Non-pigmented ciliary epithelial cell (primary cell): ENCODE measurements around the gene ORAI3.
"Not testable (repeated sequence)": the region's sequence is repeated elsewhere in the genome, so short reads cannot be mapped to it uniquely, and the experiment has no call there.

Source experiments
- DNase-seq: peaks from one replicate; pipeline ENCODE4 v3.0.0-alpha.2; 2010; ENCODE audit warnings: low read depth

The ORAI3 gene

DNA sequence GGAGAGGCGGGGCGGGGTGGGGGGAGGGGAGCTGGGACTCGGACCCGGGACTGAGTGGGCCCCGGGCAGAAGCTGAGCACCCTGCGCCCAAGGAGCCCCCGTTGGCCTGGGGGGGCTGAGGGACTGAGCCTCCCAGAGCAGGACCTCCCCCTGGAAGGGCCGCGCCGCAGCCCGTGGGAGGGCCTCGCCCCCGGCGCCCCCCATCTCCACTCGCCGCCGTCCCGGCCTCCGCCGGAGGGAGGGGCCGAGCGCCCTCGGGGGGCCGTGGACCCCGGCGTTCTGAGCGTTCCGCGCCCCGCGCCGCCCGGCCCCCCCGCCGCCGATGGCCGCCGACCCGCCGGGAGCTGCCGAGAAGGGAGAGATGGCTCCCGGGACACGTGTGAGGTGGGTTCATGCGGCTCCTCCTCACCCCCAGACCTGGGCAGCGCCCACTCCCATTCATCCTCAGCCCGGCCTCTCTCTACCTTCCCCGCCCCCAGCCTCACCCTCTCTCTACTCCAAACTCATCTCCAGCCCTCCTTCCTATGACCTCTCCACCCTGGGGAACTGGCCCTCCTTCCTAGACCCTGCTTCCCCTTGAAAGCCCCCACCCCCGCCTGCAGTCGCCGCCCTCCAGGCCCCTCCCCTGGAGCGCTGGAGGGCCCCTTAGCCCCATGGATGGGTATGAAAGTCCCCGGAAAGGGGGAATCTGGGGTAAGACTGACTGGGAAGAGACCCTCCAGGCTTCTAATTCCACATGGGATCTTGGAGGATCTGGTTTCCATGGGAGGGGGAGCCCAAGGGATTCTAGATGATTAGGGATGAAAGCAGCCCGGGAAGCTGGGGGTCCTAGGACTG is 24.6 kb upstream of the ORAI3 start:
- no peak for DNase-seq

DNA sequence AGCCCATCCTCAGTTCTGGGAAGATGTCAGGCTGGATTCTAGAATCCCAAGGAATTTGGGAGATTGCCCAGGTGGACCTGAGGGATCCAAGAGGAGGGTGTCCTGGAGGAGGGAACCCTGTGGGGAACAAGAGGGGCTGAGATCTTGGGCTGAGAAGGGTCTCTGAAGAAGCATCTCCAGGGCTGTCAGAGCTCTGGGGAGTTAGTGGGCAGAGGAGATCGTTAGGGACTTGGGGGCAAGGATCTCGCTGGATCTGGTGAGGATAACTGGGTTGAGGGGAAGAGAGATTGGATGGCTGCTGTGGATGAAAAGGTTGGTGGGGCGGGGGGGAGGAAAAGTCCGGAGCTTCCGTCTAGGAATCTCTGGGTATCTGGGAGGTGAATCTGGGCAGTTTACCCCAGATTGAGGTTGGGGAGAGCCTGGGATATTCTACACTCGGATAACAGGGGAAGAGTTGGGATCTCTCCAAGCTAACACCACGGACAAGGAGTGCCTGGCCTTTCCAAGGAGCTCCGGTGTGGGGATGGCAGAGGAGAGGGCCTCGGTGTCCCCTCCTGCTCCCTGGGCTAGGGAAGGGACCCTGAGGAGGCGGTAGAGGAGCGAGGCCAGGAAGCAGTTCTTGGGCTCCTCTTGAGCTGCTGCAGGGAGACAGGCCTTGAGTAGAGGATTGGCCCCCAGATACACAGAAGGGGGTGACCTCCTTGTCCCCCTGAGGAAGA is 23.8 kb upstream of the ORAI3 start:
- DNase-seq, result no peak

DNA sequence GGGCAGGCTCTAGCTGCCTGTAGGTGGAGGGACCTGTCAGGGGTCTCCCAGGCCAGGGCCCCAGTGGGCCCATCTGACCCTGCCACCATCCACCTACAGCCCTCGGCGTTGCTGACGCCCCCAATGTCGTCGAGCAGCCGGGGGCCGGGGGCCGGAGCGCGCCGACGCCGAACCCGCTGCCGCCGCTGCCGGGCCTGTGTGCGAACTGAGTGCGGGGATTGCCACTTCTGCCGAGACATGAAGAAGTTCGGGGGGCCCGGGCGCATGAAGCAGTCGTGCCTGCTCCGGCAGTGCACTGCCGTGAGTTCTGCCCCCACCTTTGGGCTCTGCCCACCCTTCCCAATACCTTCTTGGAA is 23.3 kb upstream of the ORAI3 start:
- no peak for DNase-seq

DNA sequence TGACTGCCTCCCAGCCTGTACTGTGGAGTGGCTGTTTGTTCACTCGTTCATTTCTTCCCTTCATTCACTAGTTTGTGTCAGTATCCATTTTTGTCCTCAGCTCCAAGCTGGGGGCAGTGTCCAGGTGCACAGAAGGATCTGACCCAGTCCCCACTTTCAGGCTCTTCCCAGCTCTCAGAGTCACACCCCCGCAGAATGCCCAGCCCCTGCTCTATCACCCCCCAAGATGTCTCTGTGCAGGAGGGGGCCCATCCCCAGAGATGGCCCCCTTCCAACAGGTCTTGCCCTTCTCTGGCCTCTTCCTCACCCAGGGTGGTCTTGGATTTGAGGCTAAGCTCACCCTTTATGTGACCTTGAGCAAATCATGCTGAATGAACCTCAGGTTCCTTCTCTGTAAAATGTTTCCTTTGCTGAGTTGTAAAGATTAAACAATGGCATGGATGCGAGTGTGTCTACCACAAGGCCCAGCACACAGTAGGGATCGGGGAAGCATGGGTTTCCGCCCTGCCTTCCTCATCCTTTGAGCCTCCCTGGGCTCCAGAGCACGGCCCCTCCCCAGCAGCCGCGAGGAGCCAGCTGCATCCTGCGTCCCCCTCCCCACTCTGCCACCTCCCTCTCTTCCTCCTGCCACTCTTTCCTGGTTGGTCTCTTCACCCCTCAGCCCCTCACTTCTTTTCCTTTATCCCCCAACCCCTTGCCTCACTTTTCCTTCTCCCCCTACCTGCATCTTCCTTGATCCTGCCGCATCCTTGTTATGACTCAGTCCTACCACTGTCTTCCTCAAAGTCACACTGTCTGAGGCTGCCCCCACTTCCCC is 22.7 kb upstream of the ORAI3 start:
- no peak for DNase-seq

DNA sequence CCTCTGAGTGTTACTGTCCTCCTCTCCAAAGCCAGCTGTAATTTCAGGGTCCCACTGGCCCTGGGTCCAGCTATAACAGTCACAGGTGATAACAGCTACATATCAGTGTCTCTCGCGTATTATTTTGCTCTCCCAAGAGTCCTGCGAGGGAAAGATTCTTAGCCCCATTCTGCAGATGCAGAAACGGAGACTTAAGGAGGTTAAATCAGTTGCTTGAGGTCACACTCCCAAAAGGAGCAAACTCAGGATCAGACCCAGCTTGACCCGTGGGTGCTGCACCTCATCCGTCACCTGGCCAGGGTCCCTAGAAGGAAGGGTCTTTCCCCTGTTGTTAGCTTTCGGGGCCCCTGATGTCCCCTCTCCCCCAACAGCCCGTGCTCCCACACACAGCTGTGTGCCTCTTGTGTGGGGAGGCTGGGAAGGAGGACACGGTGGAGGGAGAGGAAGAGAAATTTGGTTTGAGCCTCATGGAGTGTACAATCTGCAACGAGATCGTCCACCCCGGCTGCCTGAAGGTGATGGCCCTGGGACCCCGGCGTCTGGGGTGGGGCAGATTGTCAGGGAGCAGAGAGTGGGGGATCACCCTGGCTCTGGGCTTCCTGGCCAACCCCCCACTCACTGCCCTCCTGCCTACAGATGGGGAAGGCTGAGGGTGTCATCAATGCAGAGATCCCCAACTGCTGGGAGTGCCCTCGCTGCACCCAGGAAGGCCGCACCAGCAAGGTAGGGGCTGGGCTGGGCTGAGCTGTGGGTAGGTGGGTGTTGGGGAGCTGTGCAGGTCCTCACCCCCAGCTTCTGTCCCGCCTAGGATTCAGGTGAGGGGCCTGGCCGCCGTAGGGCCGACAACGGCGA is 21.7 kb upstream of the ORAI3 start:
- DNase-seq, result no peak

DNA sequence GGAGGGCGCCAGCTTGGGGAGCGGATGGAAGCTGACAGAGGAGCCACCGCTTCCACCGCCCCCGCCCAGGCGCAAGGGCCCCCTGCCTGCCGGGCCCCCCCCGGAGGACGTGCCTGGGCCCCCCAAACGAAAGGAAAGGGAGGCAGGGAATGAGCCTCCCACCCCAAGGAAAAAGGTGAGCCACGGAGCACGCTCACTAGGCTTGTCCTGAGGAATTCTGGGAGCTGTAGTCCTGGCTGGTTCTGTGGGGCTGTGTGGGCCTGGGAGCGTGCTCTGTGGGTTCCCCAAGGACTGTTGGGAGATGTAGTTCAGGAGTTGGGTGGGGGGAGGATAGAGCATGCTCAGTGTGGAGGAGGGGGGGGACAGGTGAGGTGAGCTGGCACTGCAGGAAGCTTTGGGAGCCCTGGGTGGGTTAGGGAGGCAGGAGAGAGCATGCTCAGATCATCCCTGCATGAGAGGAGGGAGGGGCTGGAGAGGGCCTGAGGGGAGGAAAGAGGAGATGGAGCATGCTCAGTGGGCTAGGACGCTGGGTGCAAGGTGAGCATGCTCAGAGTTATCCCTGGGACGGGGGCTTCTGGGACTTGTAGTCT is 21.0 kb upstream of the ORAI3 start:
- no peak for DNase-seq

DNA sequence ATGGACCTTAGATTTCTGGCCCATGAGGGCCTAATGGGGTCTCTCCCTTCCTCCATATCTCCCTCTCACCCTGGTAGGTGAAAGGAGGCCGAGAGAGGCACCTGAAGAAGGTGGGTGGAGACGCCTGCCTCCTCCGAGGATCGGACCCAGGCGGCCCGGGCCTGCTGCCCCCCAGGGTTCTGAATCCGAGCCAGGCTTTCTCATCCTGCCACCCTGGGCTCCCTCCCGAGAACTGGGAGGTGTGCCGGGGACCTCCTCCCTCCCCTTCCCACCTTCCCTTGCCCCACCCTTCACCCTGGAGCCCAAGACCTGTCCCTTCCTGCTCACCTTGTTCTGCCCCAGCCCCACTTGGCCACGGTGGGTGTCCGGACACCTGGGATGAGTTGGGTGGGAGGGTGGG is 20.5 kb upstream of the ORAI3 start:
- DNase-seq, result no peak

DNA sequence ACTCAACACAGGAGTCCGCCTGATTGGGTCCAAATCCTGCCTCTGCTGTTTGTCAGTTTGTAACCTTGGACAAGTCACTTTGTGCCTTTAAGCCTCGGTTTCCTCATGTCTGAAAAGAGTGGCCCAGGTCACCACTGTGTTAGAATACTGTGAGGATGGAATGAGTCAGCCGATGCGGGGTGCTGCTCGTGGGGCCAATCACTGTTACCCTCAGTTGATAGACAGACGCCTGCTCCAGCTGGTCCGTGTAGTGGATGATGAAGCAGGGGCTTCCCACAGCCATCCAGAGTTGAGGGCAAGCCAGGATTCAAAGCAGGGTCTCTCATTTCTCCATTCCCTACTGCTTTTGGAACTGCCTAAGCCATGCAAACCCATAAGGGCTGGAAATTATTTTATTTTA is 19.7 kb upstream of the ORAI3 start:
- no peak for DNase-seq

DNA sequence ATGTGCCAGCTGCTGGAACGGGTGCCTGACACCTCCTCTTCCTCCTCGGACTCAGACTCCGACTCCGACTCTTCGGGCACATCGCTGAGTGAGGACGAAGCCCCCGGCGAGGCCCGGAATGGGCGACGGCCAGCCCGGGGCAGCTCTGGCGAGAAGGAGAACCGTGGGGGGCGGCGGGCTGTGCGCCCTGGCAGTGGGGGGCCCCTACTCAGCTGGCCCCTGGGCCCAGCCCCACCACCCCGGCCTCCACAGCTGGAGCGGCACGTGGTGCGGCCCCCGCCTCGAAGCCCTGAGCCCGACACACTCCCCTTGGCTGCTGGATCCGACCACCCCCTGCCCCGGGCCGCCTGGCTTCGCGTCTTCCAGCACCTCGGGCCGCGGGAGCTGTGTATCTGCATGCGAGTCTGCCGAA is 18.7 kb upstream of the ORAI3 start:
- no peak for DNase-seq

DNA sequence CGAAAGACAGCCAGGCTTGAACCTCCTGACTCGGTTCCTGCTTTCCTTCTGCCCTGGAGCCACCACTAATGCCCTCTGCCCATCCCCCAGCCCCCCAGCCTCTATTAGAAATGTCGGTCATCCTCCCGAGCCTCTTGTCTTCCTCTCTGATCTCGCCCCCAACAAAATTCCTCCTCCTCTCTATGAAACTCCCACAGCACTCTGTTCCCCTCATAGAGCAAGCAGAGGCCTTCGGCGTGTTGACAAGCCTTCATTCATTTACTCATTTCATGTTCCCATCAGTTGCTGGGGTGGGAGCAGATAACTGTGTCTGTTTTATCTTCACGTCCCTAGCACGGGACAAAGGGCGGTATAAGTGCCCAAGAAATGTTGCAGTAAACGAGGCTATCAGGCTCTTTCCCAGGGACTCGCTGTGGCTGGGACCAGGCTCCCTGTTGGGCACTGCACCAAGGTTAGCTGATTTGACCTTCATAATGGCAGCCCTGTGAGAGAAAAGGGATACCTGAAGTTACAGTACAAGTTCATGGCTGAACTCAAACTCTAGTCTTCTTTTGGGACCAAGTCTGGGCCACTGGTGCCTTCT is 17.7 kb upstream of the ORAI3 start:
- DNase-seq, result no peak

DNA sequence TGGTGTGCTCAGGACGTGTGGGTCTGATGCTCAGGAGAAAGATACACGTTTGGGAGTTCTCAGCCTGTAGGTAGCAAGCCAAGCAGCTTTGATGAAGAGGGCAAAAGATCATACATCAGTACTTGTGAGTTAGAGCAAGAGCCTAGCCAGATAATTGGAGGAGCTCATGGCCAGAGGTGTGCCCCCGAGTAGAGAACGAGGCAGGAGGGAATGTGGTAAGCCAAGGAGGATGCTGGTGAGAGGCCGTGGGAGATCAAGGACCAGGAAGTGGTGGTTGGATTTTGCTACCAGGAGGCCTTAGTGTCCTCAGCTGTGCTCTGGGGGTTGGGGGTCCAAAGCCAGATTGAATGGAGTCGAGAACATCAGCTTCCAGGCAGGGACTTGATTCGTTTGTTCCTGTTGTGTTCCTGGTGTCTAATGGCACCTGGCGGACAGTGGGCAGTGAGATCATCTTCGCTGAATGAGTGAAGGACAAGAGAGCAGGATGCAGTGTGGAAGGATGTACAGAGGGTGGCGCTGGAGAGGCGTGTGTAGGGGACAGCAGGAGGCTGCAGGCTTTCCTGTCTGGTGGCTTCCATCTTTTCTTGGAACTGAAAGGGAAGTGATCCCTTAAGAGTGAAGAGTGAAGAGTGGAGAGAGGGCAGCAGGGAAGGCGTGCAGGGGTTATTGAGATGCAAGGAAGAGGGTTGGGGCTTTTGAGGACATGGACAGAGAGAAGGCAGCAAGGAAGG is 13.9 kb upstream of the ORAI3 start:
- DNase-seq, result no peak

DNA sequence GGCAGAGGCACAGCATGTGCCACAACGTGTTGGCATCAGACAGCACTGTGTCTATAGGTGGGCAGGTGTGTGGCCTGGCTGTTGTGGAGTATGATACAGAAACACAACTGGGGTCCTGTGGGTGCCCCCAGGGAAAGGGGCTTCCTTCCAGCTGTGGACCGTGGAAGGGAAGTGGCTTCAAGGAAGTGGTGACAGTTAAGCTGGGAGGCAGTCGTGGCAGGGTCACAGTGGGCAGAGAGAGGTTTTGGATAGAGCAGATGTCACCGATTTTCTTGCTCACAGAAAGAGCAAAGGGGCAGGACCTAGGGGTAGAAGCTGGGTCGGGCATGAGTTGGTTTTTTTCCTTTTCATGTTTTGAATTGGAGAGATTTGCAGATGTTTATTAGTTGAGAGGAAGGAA is 11.2 kb upstream of the ORAI3 start:
- DNase-seq, result no peak

DNA sequence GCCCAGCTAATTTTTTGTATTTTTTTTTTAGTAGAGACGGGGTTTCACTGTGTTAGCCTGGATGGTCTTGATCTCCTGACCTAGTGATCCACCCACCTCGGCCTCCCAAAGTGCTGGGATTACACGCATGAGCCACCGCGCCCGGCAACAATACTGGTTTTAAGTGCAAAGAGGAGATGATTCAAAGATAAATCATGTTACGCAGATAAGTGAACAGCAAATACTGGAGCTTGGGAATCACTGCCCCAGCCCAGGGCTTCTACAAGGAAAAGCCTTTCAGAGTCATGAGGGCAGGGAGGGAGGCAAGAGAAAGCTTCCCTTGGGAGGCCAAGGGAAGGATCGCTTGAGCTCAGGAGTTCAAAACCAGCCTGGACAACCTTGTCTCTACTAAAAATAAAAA is 9.3 kb upstream of the ORAI3 start:
- DNase-seq, result not testable (repeated sequence)

DNA sequence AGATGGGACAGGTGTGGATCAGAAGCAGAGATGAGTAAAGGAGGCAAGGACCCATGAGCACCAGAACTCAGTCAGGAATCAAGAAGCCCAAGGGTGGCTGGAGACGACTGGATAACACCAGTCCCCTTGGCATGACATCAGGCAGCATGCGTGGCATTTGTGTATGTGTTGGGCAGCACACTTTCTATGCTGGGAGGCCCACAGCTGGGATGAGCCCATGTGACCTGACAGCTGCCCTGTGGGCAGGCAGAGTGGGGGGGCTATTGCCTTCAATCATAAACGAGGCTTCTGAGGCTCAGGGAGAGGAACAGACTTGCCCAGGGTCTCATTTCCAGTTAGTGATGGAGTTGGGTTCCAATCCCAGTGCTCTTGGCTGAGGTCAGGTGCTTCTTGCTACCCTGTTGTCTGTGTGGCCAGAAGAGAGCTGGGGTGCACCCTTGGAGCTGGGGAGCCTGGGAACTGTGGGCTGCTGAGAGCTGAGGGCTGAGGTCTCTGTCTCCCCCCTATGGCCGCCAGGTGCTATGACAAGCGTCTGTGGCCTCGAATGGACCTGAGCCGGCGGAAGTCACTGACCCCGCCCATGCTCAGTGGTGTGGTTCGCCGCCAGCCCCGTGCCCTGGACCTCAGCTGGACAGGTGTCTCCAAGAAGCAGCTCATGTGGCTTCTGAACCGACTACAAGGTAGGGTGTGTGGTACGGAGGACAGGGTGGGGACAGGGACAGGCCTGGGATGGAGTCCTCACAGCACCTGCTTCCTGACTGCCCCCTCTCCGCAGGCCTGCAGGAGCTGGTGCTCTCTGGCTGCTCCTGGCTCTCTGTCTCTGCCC is 7.1 kb upstream of the ORAI3 start:
- no peak for DNase-seq

DNA sequence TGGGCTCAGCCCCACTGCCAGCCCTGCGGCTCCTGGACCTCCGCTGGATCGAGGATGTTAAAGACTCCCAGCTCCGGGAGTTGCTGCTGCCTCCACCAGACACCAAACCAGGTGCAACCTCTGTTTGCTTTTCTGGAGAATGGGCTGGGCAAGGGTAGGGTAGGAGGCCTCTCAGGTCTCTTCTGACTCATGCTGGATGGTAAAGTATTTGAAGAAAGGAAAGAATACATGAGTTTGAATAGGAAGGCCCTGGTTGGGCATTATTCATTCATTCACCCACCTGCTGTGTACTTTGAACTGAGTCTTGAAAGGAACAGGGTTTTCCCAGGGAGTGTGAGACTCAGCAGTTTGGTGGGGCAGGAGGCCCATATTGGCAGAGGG is 6.5 kb upstream of the ORAI3 start:
- DNase-seq, result no peak

DNA sequence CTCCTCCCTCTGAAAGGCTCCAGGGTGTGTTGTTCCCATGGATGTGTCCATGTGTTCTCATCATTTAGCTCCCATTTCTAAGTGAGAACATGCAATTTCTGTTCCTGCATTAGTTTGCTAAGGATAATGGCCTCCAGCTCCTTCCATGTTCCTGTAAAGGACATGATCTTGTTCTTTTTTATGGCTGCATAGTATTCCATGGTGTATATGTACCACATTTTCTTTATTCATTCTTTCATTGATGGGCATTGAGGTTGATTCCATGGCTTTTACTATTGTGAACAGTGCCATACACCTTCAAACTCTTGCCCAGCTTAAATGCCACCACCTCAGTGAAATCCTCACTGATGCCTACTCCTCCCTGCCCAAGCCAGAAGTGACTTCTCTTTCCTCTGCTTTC is 4.5 kb upstream of the ORAI3 start:
- DNase-seq, result no peak

DNA sequence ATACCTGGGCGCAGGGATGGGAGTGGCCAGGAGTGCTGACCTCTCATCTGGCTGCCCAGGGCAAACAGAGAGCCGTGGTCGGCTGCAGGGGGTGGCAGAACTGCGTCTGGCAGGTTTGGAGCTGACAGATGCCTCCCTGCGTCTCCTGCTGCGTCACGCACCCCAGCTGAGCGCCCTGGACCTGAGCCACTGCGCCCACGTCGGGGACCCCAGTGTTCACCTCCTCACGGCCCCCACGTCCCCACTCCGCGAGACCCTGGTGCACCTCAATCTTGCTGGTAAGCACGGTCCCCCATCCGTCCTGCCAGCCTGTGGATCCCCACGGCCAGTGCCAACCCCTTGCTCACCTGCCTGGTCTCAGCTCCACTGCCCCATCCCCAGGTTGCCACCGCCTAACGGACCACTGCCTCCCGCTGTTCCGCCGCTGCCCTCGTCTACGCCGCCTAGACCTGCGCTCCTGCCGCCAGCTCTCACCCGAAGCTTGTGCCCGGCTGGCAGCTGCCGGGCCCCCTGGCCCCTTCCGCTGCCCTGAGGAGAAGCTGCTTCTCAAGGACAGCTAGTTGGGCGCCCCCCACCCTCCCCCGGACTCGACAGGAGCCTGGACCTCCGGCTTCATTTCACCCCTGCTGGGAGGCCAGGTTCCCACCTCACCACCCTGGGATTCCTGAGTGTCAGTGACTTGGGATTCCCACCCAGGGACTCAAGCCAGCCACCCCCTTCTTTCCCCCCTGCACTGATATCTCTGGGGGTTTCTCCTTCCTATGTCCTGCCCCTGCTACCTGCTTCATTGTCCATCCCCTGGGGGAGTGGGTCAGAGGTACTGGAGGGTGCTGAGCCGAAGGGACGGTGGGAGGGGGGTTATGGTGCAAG is 2.0 kb upstream of the ORAI3 start:
- DNase-seq, result no peak

DNA sequence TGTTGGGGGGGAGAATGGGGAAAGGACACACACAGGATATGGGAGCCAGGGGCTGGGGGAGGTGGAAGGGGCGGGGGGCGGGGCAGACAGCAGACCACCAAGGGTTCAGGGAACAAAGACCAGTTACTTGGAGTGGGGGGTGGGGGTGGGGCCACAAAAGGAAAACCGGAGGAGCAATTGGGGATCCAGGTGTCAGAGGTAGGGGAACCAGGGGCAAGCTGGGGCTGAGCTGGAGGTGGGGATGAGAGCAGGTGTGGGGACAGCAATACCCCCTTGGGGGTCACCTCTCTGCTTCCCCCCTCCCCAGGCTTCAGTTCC is 1.4 kb upstream of the ORAI3 start:
- DNase-seq, result no peak
